ENCODE measurements around the gene DNASE2. TPM values are rescaled to one million over a fixed set of nuclear protein-coding genes. Genes with fewer than 3 reads are reported as not detected.

The DNASE2 gene
- total RNA-seq, 2 experiments from 2014 or later, result 10.4 to 11.1 TPM

- Mint-ChIP-seq H3K9me3 (no peaks in the 10 kb centered on the region), H3K36me3 (ENCODE audit: low read depth) (peaks cover 13% of the 10 kb centered on the region), H3K27me3 (no peaks in the 10 kb centered on the region), H3K4me3 (peak overlapping the region; percentile 89), H3K27ac (peak overlapping the region; percentile 86), H3K4me1 (ENCODE audit: low read depth) (peaks cover 27% of the 10 kb centered on the region)
- POLR2A ChIA-PET, result interaction anchor here (0.9 to 1.4 kb wide), 3 partner anchors 36 to 83 kb away, joined by 3 to 4 read pairs (median 4); partner anchors contain the start of genes FARSA and SYCE2
- Histone ChIP-seq H3K36me3 (ENCODE audit: insufficient read depth, low read length) (peaks cover 10% of the 10 kb centered on the region), H3K4me1 (ENCODE audit: insufficient read depth, low read length) (peaks cover 52% of the 10 kb centered on the region), H3K27ac (ENCODE audit: low read depth in 1 of 2, low read length in 2 of 2) (no peak overlapping the region), H3K9me3 (ENCODE audit: control insufficient read depth in 1 of 2, insufficient read depth in 1 of 2, low read length in 2 of 2) (peaks cover 10 to 26% of the 10 kb centered on the region in 2 experiments), H3K27me3 (ENCODE audit: control insufficient read depth in 1 of 2, insufficient read depth in 2 of 2, low read length in 2 of 2) (no peaks in the 10 kb centered on the region), H3K4me3 (ENCODE audit: low read length) (no peak overlapping the region)
- no peak for DNase-seq
- CTCF ChIA-PET, result interaction anchor here (0.8 to 2.8 kb wide), 3 partner anchors 48 to 83 kb away, joined by 3 to 14 read pairs (median 3); no protein-coding TSS in a partner anchor
- TF ChIP-seq, protein P1, sequence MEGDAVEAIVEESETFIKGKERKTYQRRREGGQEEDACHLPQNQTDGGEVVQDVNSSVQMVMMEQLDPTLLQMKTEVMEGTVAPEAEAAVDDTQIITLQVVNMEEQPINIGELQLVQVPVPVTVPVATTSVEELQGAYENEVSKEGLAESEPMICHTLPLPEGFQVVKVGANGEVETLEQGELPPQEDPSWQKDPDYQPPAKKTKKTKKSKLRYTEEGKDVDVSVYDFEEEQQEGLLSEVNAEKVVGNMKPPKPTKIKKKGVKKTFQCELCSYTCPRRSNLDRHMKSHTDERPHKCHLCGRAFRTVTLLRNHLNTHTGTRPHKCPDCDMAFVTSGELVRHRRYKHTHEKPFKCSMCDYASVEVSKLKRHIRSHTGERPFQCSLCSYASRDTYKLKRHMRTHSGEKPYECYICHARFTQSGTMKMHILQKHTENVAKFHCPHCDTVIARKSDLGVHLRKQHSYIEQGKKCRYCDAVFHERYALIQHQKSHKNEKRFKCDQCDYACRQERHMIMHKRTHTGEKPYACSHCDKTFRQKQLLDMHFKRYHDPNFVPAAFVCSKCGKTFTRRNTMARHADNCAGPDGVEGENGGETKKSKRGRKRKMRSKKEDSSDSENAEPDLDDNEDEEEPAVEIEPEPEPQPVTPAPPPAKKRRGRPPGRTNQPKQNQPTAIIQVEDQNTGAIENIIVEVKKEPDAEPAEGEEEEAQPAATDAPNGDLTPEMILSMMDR (IDR thresholded peaks at IDR 0.05), result no peak
- no peak for ATAC-seq (ENCODE audit: poor library complexity)
- intact Hi-C loops (cut with DNase I, micrococcal nuclease), result no loop called here
These were observed 1.3 kb upstream of the DNASE2 start for GRCh38 chr19:12882589-12882988.

GRCh38 chr19:12880551-12881171 is 588 bp downstream of the DNASE2 start:
- Histone ChIP-seq H3K36me3 (ENCODE audit: insufficient read depth, low read length) (peaks cover 21% of the 10 kb centered on the region), H3K27me3 (ENCODE audit: control insufficient read depth in 1 of 2, insufficient read depth in 2 of 2, low read length in 2 of 2) (no peaks in the 10 kb centered on the region), H3K9me3 (ENCODE audit: control insufficient read depth in 1 of 2, insufficient read depth in 1 of 2, low read length in 2 of 2) (peaks cover 10 to 26% of the 10 kb centered on the region in 2 experiments), H3K4me3 (ENCODE audit: low read length) (peak overlapping the region; percentile 89), H3K27ac (ENCODE audit: low read depth in 1 of 2, low read length in 2 of 2) (peak overlapping the region; percentile 46 to 58), H3K4me1 (ENCODE audit: insufficient read depth, low read length) (peaks cover 46% of the 10 kb centered on the region)
- TF ChIP-seq, protein P1 (IDR thresholded peaks at IDR 0.05), result no peak
- intact Hi-C loops (cut with DNase I, micrococcal nuclease), result no loop called here
- no peaks in the 10 kb centered on the region for H3K27me3 Mint-ChIP-seq
- peak overlapping the region; percentile 89 for H3K4me3 Mint-ChIP-seq
- ATAC-seq (ENCODE audit: poor library complexity) (no peak), DNase-seq (peak in 1 of 14 experiments; percentile 33)
- ChIA-PET POLR2A (interaction anchor here (1.2 to 2.5 kb wide), 3 partner anchors 9 to 89 kb away, joined by 4 to 13 read pairs (median 4); partner anchors contain the start of genes GCDH and JUNB), CTCF (interaction anchor here (0.9 to 1.3 kb wide), 3 partner anchors 10 to 84 kb away, joined by 4 to 5 read pairs (median 5); partner anchors contain the start of gene GCDH)
- H3K9me3 Mint-ChIP-seq, result no peaks in the 10 kb centered on the region
- peaks cover 28% of the 10 kb centered on the region for H3K36me3 Mint-ChIP-seq (ENCODE audit: low read depth)
- H3K4me1 Mint-ChIP-seq (ENCODE audit: low read depth), result peaks cover 22% of the 10 kb centered on the region
- H3K27ac Mint-ChIP-seq, result peak overlapping the region; percentile 86

- Mint-ChIP-seq H3K27ac (no peak overlapping the region), H3K27me3 (no peaks in the 10 kb centered on the region), H3K36me3 (ENCODE audit: low read depth) (peaks cover 51% of the 10 kb centered on the region), H3K9me3 (peaks cover 5% of the 10 kb centered on the region), H3K4me3 (no peak overlapping the region), H3K4me1 (ENCODE audit: low read depth) (peaks cover 8% of the 10 kb centered on the region)
- intact Hi-C loops (cut with DNase I, micrococcal nuclease), result no loop called here
- TF ChIP-seq, protein P1 (IDR thresholded peaks at IDR 0.05), result no peak
- no peak overlapping the region for H3K27ac ChIP-seq (ENCODE audit: low read depth in 1 of 2, low read length in 2 of 2)
- H3K4me3 ChIP-seq (ENCODE audit: low read length), result no peak overlapping the region
- H3K27me3 ChIP-seq (ENCODE audit: control insufficient read depth in 1 of 2, insufficient read depth in 2 of 2, low read length in 2 of 2), result no peaks in the 10 kb centered on the region
- H3K4me1 ChIP-seq (ENCODE audit: insufficient read depth, low read length), result peaks cover 7% of the 10 kb centered on the region
- no peak for DNase-seq
- no peak for ATAC-seq (ENCODE audit: poor library complexity)
- peaks cover 0 to 19% of the 10 kb centered on the region in 2 experiments for H3K9me3 ChIP-seq (ENCODE audit: control insufficient read depth in 1 of 2, insufficient read depth in 1 of 2, low read length in 2 of 2)
- POLR2A ChIA-PET, result interaction anchor here (1.1 kb wide), 1 partner anchor 16 kb away, joined by 3 read pairs; the partner anchor contains the start of gene GCDH
- peaks cover 29% of the 10 kb centered on the region for H3K36me3 ChIP-seq (ENCODE audit: insufficient read depth, low read length)
- CTCF ChIA-PET, result interaction anchor here (0.6 kb wide), 1 partner anchor 158 kb away, joined by 3 read pairs; no protein-coding TSS in a partner anchor
These were observed 6.2 kb downstream of the DNASE2 start for GRCh38 chr19:12875086-12875485.
